HG03039 (cell line): ENCODE measurements around the gene MLANA.
A peak's percentile ranks its signal among the peaks of the same experiment; 100 is the strongest.

Source experiments
- ATAC-seq: cut with Tn5 transposase; IDR thresholded peaks from one replicate; pipeline ENCODE4 v1.9.1; 2021; ENCODE audit warnings: mild to moderate bottlenecking, moderate library complexity; ENCODE audit not compliant: unreplicated experiment

Gene MLANA

GRCh38 chr9:5890641-5891040 lies at the start of gene MLANA:
TSS of gene MLANA (plus strand) at chr9:5890889. CDS start at chr9:5892475, 1,586 bp downstream.
- ATAC-seq = no peak

GRCh38 chr9:5841771-5842573 lies 48.7 kb upstream of the MLANA start:
- no peak for ATAC-seq

GRCh38 chr9:5842929-5843793 lies 47.5 kb upstream of the MLANA start:
- ATAC-seq = no peak

- no peak for ATAC-seq
These were observed 46.8 kb upstream of the MLANA start for GRCh38 chr9:5843794-5844471.

GRCh38 chr9:5845157-5845531 lies 45.5 kb upstream of the MLANA start:
- ATAC-seq = no peak

GRCh38 chr9:5846096-5846495 lies 44.6 kb upstream of the MLANA start:
- ATAC-seq = no peak

GRCh38 chr9:5846501-5846921 lies 44.2 kb upstream of the MLANA start:
- ATAC-seq = no peak

- ATAC-seq = no peak
These were observed 42.3 kb upstream of the MLANA start for GRCh38 chr9:5848372-5848882.

- no peak for ATAC-seq
These were observed 40.0 kb upstream of the MLANA start for GRCh38 chr9:5850724-5851122.

- ATAC-seq = peak; percentile 88
These were observed 39.2 kb upstream of the MLANA start for GRCh38 chr9:5851445-5851844.

- ATAC-seq = no peak
These were observed 37.7 kb upstream of the MLANA start for GRCh38 chr9:5852987-5853386.

- ATAC-seq = no peak
These were observed 37.1 kb upstream of the MLANA start for GRCh38 chr9:5853617-5854016.

GRCh38 chr9:5854063-5854790 lies 36.5 kb upstream of the MLANA start:
- ATAC-seq = no peak

- no peak for ATAC-seq
These were observed 32.8 kb upstream of the MLANA start for GRCh38 chr9:5857928-5858327.

GRCh38 chr9:5858833-5859232 lies 31.9 kb upstream of the MLANA start:
- no peak for ATAC-seq

- no peak for ATAC-seq
These were observed 27.5 kb upstream of the MLANA start for GRCh38 chr9:5863092-5863746.

- no peak for ATAC-seq
These were observed 26.2 kb upstream of the MLANA start for GRCh38 chr9:5864446-5864845.

- no peak for ATAC-seq
These were observed 24.4 kb upstream of the MLANA start for GRCh38 chr9:5866272-5866671.

GRCh38 chr9:5866685-5867084 lies 24.0 kb upstream of the MLANA start:
- no peak for ATAC-seq

- ATAC-seq = no peak
These were observed 22.5 kb upstream of the MLANA start for GRCh38 chr9:5868235-5868634.
